Gastroesophageal sphincter (tissue), 3 donors: Measurements from ENCODE around the gene PIK3R2.

ENCODE experiments used
- CTCF ChIP-seq, 4 experiments: fragments of 200-600 bp in 2 of 4; fragments of 450-650 bp in 2 of 4; sonication (generic) in 1 of 4; IDR thresholded peaks; one replicate each; pipeline ENCODE4 v1.5.1; 2017 to 2019; ENCODE audit warnings: antibody characterized with exemption in 4 of 4, mild to moderate bottlenecking in 2 of 4, moderate library complexity in 2 of 4
- EP300 ChIP-seq: sonication (generic); formaldehyde crosslinking; IDR thresholded peaks from one replicate; pipeline ENCODE4 v1.6.1; 2017; ENCODE audit warnings: antibody characterized with exemption, mild to moderate bottlenecking

- no peak for TF ChIP-seq CTCF (IDR thresholded peaks at IDR 0.05)
- peak; percentile 98 for TF ChIP-seq EP300
These were observed 51.0 kb downstream of the PIK3R2 start, which contains the start of gene RAB3A for GRCh38 chr19:18203863-18204393.
